Mesothelial cell of epicardium (in vitro differentiated cells): ENCODE measurements around the gene GFRA1. TPM values are rescaled to one million over a fixed set of nuclear protein-coding genes. Genes with fewer than 3 reads are reported as not detected.

Experiments used
- DNase-seq, 2 experiments: peaks; one replicate each; pipeline ENCODE4 v3.0.0; 2021; ENCODE audit warnings: low spot score in 2 of 2; ENCODE audit not compliant: unreplicated experiment in 2 of 2
- H3K27ac Mint-ChIP-seq: 2 replicates; pipeline ENCODE4 v1.8.0; 2021; ENCODE audit warnings: mixed read lengths
- H3K27me3 Mint-ChIP-seq: 2 replicates; pipeline ENCODE4 v1.8.0; 2021; ENCODE audit warnings: low read depth, mixed read lengths
- H3K36me3 Mint-ChIP-seq: 2 replicates; pipeline ENCODE4 v1.8.0; 2021; ENCODE audit warnings: mixed read lengths
- H3K4me1 Mint-ChIP-seq: 2 replicates; pipeline ENCODE4 v1.8.0; 2021; ENCODE audit warnings: mixed read lengths
- H3K4me3 Mint-ChIP-seq: 2 replicates; pipeline ENCODE4 v1.8.0; 2021; ENCODE audit warnings: mild to moderate bottlenecking, moderate library complexity, mixed read lengths
- H3K9me3 Mint-ChIP-seq: 2 replicates; pipeline ENCODE4 v1.8.0; 2021; ENCODE audit warnings: mixed read lengths
- CTCF ChIP-seq: fragments of 200-600 bp; sonication (generic); IDR thresholded peaks from one replicate; pipeline ENCODE4 v1.5.0; 2021; ENCODE audit warnings: antibody characterized with exemption; ENCODE audit not compliant: unreplicated experiment
- total RNA-seq: library from RNA; stranded (reverse); gene quantifications from 3 replicates; pipeline ENCODE4 v1.2.1, GENCODE V29; 2021

Gene GFRA1
- total RNA-seq, 1 donor from 2014 or later, result 40.8 TPM

DNA sequence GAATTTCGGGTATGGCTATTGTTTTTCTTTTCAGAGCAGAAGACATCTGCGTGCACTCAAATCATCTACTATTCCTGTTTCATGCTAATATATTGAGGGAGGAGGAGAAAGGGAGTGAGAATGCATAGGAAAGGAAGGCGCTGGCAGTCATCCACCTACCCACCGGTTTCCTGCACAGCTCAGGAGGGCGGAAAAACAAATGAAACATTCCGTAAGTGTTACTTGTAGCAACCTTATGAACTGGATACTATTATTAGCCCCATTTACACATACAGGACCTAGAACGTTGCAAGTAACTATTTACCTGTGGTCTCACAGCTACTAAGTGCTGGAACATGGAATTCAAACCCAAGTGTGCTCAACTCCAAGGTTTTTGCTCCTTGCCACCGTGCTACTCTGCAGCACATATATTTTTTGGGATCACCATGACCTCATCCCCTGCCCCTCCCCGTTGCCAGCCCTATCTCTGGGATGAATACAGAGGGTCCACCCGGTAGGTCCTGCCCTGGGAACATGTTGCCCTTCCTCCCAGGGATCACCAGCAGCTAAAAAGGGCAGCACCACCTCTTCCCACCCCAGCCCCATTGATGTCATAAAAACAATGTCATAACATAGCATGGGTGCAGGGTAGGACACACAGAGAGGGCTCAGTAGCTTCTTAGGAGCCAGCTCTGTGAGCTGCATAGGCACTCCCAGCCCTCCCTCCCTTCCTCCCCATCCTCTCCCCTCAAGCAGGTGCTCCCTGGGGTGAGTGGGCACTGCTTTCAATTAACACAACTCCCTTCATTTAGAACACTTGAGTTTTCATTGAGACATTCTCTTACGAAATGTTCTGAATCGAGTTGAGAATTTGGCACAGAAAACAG lies 16.9 kb downstream of the GFRA1 start:
- peaks cover 40% of the 10 kb centered on the region for H3K4me1 Mint-ChIP-seq
- no peak for DNase-seq
- H3K9me3 Mint-ChIP-seq, result no peaks in the 10 kb centered on the region
- no peaks in the 10 kb centered on the region for H3K36me3 Mint-ChIP-seq
- H3K27me3 Mint-ChIP-seq, result no peaks in the 10 kb centered on the region
- no peak for TF ChIP-seq CTCF
- H3K4me3 Mint-ChIP-seq, result no peak overlapping the region
- H3K27ac Mint-ChIP-seq, result peak overlapping the region; percentile 52

DNA sequence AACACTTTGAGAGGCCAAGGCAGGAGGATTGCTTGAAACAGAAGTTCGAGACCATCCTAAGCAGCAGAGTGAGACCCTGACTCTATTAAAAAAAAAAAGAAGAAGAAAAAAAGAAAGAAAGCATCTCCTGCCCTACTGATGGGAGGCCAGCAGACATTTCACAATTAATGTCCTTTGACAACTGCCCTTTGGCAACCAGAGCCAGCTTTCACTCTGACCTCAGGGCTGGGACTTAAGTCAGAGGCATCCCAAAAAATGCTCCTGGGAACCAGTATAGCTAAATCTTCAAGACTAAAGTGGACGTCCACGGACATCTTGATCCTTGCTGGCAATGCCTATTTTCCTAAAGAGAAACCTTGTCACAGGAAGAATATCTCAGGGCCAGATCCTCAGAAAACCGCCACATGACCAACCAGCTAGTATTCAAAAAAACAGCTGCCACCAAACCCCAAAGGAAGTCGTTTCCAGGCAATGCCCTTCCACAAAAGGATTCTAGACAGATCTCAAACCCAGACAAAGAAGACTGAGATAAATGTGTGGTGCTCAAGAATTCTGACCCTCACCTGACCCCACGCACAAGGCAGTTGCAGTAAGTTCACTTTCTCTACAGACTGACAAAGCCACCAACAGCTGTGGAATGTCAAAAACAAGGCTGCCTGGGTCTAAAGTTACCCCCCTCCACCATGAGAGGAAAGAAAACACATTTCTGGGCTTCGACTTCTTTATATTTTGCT lies 18.4 kb downstream of the GFRA1 start:
- peaks cover 29% of the 10 kb centered on the region for H3K4me1 Mint-ChIP-seq
- H3K27me3 Mint-ChIP-seq, result no peaks in the 10 kb centered on the region
- peak overlapping the region; percentile 18 for H3K4me3 Mint-ChIP-seq
- H3K9me3 Mint-ChIP-seq, result no peaks in the 10 kb centered on the region
- no peaks in the 10 kb centered on the region for H3K36me3 Mint-ChIP-seq
- H3K27ac Mint-ChIP-seq, result peak overlapping the region; percentile 90
- TF ChIP-seq CTCF, result no peak
- DNase-seq, result no peak

GRCh38 chr10:116253716-116254115 lies 19.3 kb downstream of the GFRA1 start:
- Mint-ChIP-seq H3K27me3 (no peaks in the 10 kb centered on the region), H3K4me3 (no peak overlapping the region), H3K9me3 (no peaks in the 10 kb centered on the region), H3K36me3 (no peaks in the 10 kb centered on the region), H3K4me1 (peaks cover 27% of the 10 kb centered on the region), H3K27ac (no peak overlapping the region)
- TF ChIP-seq CTCF, result no peak
- no peak for DNase-seq

- H3K4me3 Mint-ChIP-seq, result no peak overlapping the region
- no peaks in the 10 kb centered on the region for H3K36me3 Mint-ChIP-seq
- no peak for DNase-seq
- peaks cover 23% of the 10 kb centered on the region for H3K4me1 Mint-ChIP-seq
- H3K27me3 Mint-ChIP-seq, result no peaks in the 10 kb centered on the region
- TF ChIP-seq CTCF, result no peak
- H3K27ac Mint-ChIP-seq, result peak overlapping the region; percentile 14
- no peaks in the 10 kb centered on the region for H3K9me3 Mint-ChIP-seq
These were observed 21.2 kb downstream of the GFRA1 start for GRCh38 chr10:116251602-116252395.

- Mint-ChIP-seq H3K36me3 (no peaks in the 10 kb centered on the region), H3K4me3 (no peak overlapping the region), H3K27me3 (no peaks in the 10 kb centered on the region), H3K4me1 (peaks cover 2% of the 10 kb centered on the region), H3K27ac (no peak overlapping the region), H3K9me3 (no peaks in the 10 kb centered on the region)
- no peak for DNase-seq
- no peak for TF ChIP-seq CTCF
These were observed 25.3 kb downstream of the GFRA1 start for GRCh38 chr10:116247691-116248090.
